NB4 (cell line): ENCODE results near the gene RAPGEF4.

ENCODE experiments used
- DNase-seq: peaks from one replicate; pipeline ENCODE4 v3.0.0; 2010; ENCODE audit warnings: low read depth
- H3K4me3 ChIP-seq: one replicate; pipeline ENCODE4 v1.5.1; 2011; ENCODE audit warnings: mild to moderate bottlenecking, low read depth, low read length, moderate library complexity
- MYC ChIP-seq: IDR thresholded peaks from 2 replicates; pipeline ENCODE4 v1.6.1; 2011; ENCODE audit warnings: low read depth, low read length
- POLR2A ChIP-seq: IDR thresholded peaks from 2 replicates; pipeline ENCODE4 v1.6.1; 2011; ENCODE audit warnings: mild to moderate bottlenecking; ENCODE audit not compliant: insufficient read length; ENCODE audit errors: extremely low read depth
- TF ChIP-seq, protein P1 (sequence below): IDR thresholded peaks from 2 replicates; pipeline ENCODE4 v1.6.1; 2011; ENCODE audit warnings: low read depth, low read length
- TF ChIP-seq, protein P2 (sequence below): IDR thresholded peaks from one replicate; pipeline ENCODE4 v1.5.1; 2012; ENCODE audit warnings: low read depth, low read length

RAPGEF4 gene

DNA sequence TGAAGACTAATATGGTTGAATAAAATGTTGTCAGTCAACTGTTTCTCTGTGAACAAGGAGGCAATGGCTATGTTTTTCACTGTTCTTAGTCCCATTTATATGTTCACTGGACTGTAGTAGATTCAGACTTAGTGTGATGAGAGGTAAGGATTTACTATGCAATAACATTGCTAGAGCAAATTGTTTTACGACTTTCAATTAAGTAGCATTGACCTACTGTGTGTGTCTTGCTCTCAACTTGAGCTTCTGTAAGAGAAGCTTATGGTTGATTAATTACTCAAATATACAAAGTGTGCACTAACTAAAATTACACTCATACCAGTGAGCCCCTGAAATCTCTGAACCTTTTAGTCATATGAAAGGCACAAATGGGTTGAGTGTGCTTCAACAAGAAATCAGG, 168.6 kb downstream of the RAPGEF4 start:
- DNase-seq, result no peak
- H3K4me3 ChIP-seq, result no peak overlapping the region
- TF ChIP-seq, protein P1, sequence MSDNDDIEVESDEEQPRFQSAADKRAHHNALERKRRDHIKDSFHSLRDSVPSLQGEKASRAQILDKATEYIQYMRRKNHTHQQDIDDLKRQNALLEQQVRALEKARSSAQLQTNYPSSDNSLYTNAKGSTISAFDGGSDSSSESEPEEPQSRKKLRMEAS, result no peak
- TF ChIP-seq MYC (no peak), POLR2A (no peak)

DNA sequence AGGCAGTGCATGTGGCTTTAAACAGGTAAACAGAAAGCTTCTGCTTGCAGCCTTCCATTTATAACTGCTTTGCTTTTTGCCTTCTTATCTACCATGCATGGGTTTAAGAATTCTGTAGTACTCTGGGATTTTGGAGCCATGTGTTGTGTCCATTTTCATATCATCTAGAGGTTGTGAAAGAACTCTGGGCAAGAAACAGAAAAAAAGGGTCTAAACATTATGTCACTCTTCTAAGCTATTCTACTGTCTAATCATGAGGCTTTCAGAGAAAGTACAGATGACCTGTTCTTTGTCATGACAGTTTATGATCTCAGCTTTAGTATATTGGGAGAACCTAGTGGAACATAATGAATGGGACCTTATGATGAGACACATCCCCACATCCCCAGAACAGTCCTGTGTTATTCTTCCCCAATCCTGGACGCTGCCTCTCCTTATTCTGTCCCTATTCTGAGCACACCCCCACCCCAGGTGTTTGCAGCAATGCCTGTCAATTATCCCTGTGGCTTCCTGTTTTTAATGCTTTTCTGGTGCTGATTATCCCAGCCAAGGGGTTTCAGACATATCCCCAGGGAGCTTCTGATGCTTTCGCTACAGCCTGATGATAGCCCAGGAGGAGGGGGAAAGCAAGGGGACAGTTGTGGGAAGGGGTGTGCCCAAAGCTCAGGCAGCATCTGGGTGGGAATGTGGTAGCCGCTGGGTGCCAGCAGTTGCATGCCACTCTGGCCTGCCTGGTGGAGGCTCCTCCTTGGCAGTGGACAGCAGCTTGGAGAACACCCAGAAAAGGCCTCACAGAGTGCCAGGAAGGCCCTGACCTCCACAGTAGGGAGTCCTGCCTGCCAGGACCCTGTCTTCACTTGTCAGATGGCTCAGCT, 170.5 kb downstream of the RAPGEF4 start:
- DNase-seq, result no peak
- TF ChIP-seq, protein P2, sequence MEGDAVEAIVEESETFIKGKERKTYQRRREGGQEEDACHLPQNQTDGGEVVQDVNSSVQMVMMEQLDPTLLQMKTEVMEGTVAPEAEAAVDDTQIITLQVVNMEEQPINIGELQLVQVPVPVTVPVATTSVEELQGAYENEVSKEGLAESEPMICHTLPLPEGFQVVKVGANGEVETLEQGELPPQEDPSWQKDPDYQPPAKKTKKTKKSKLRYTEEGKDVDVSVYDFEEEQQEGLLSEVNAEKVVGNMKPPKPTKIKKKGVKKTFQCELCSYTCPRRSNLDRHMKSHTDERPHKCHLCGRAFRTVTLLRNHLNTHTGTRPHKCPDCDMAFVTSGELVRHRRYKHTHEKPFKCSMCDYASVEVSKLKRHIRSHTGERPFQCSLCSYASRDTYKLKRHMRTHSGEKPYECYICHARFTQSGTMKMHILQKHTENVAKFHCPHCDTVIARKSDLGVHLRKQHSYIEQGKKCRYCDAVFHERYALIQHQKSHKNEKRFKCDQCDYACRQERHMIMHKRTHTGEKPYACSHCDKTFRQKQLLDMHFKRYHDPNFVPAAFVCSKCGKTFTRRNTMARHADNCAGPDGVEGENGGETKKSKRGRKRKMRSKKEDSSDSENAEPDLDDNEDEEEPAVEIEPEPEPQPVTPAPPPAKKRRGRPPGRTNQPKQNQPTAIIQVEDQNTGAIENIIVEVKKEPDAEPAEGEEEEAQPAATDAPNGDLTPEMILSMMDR, result no peak
- TF ChIP-seq, protein P1, result no peak
- no peak for TF ChIP-seq POLR2A
- no peak for TF ChIP-seq MYC
- H3K4me3 ChIP-seq, result no peak overlapping the region

DNA sequence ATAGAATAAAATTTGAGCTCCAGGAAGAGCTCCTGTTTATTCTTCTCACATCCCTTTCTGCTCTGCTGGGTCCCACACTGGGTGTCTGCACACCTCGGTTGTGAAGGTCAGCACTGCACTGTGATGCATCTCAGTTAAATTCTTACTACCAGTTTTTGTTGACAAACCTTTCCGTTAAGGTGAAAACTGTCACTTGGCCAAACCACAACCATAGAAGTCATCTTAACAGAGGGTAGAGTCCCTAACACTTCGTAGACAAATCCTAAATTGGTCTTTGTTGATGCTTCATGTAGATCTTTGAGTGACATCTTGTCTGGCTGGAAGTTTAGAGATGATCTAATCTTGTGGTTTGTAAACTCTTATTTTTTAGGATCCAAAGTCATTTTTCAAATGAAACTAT, 172.6 kb downstream of the RAPGEF4 start:
- no peak overlapping the region for H3K4me3 ChIP-seq
- no peak for TF ChIP-seq MYC
- TF ChIP-seq, protein P1, result no peak
- TF ChIP-seq, protein P2, result no peak
- TF ChIP-seq POLR2A, result no peak
- no peak for DNase-seq

DNA sequence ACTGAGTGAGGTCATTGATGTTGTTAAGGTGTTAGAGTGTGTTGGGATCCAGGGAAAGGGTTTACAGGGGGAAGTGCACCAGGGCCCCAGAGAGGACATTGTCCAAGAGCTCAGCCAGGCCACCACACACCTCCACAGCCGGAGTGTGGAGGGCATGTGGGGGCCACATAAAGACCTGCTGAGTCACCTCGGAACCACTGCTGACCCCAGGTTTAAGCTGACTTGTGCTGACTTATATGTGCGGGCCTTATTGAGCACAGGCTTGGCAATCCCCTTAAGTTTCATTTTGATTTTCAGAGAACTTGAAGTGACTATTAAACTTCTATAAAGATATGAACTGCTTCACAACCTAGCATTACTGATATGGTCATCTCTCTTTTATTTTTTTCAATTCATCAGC, 173.8 kb downstream of the RAPGEF4 start:
- no peak overlapping the region for H3K4me3 ChIP-seq
- DNase-seq, result no peak
- TF ChIP-seq, protein P1, result no peak
- TF ChIP-seq, protein P2, result no peak
- TF ChIP-seq MYC (no peak), POLR2A (no peak)

DNA sequence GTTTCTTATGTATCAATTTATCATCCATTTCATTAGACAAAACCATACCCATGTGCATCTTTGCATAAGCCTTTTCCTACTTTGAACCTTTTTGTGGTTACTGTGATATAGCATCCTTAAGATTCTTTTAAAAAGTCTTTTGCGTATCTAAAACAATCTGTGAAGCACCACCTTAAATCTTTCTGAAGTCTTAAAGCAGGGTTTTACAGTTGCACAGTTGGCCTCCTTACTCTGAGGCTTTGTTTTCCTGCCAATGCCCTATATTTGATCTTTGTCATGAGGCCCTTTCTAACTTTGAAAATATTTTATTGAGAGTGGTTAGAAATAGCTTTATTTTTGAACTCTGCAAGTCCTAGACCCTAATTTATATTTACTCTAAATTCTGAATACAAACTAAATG, 176.6 kb downstream of the RAPGEF4 start:
- TF ChIP-seq POLR2A (no peak), MYC (no peak)
- no peak overlapping the region for H3K4me3 ChIP-seq
- no peak for DNase-seq

DNA sequence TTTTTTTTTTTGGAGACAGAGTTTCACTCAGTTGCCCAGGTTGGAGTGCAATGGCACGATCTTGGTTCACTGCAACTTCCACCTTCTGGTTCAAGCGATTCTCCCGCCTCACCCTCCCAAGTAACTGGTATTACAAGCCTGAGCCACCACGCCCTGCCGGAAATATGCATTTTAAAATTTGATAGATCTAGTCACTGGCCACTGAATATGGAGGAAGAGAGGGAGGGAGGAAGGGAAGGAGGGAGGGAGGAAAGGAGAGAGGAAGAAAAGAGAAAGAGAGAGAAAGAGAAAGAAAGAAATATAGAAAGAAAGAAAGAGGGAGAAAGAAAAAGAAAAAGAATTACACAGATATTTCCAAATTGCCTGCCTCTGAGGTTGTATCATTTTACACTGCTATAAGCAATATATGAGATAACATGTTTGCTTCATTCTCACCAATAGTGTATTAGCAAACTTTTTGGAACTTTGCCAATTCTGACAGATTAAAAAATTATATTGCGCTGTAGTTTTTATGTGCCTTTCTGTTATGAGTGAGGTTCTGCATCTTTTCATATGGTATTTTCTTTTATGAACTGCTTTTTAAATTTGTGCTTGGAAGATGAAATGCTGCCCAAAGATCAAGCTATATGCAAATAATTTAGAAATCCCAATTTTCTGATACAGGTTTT, 178.8 kb downstream of the RAPGEF4 start:
- TF ChIP-seq MYC (no peak), POLR2A (no peak)
- TF ChIP-seq, protein P1, result no peak
- TF ChIP-seq, protein P2, result no peak
- H3K4me3 ChIP-seq, result no peak overlapping the region
- no peak for DNase-seq
